SK-N-SH (cell line): ENCODE results near the gene TSHZ2. TPM values are rescaled to one million over a fixed set of nuclear protein-coding genes. Genes with fewer than 3 reads are reported as not detected.

Source experiments
- CTCF ChIA-PET: fragments of 300-600, 350-600 bp; formaldehyde crosslinking; extraction: SDS; loops from one replicate; lab custom pipeline; 2021; lab: Yijun Ruan, JAX
- POLR2A ChIA-PET: fragments of 350-600 bp; sonication (Branson Sonifier 250); formaldehyde crosslinking; extraction: SDS; loops from one replicate; lab custom pipeline; 2020; ENCODE audit warnings: antibody characterized with exemption, inconsistent platforms; lab: Yijun Ruan, JAX
- DNase-seq: peaks from one replicate; pipeline ENCODE4 v3.0.0; 2012
- H2AFZ ChIP-seq: fragments of 200-600 bp; sonication (generic); 2 replicates; pipeline ENCODE4 v1.8.1; 2016; ENCODE audit warnings: antibody characterized with exemption, mild to moderate bottlenecking, low read depth
- H3F3A ChIP-seq: fragments of 200-600 bp; sonication (generic); replicated peaks from 2 replicates; pipeline ENCODE3; 2016; ENCODE audit warnings: antibody characterized with exemption, mild to moderate bottlenecking; ENCODE audit not compliant: insufficient read depth
- H3K27ac ChIP-seq, 2 experiments: fragments of 200-500 bp in 1 of 2; fragments of 200-600 bp in 1 of 2; sonication (Bioruptor generic) in 1 of 2; sonication (generic), shearing (Covaris generic) in 1 of 2; 2 replicates each; pipeline versions ENCODE4 v1.5.1 to v1.6.1; 2014 to 2016; ENCODE audit warnings: low read depth in 2 of 2, inconsistent platforms in 1 of 2, low read length in 1 of 2, mild to moderate bottlenecking in 1 of 2, mixed read lengths in 1 of 2
- H3K27me3 ChIP-seq: fragments of 200-600 bp; sonication (generic), shearing (Covaris generic); 2 replicates; pipeline ENCODE4 v1.6.1; 2016; ENCODE audit warnings: mixed run types; ENCODE audit not compliant: insufficient read depth
- H3K36me3 ChIP-seq, 2 experiments: fragments of 200-500 bp in 1 of 2; fragments of 200-600 bp in 1 of 2; sonication (Bioruptor generic) in 1 of 2; sonication (generic) in 1 of 2; replicated peaks in 1 of 2; 2 replicates each; pipeline versions ENCODE3 to v1.5.1; 2014 to 2016; ENCODE audit warnings: low read length in 1 of 2, mild to moderate bottlenecking in 1 of 2; ENCODE audit not compliant: insufficient read depth in 2 of 2, control insufficient read depth in 1 of 2
- H3K4me1 ChIP-seq, 2 experiments: fragments of 200-500 bp in 1 of 2; fragments of 200-600 bp in 1 of 2; sonication (Bioruptor generic) in 1 of 2; sonication (generic), shearing (Covaris generic) in 1 of 2; 2 replicates each; pipeline versions ENCODE4 v1.5.1 to v1.6.1; 2014 to 2016; ENCODE audit warnings: low read depth in 1 of 2, low read length in 1 of 2, mixed run types in 1 of 2; ENCODE audit not compliant: insufficient read depth in 2 of 2, control insufficient read depth in 1 of 2
- H3K4me2 ChIP-seq: fragments of 200-600 bp; sonication (generic), shearing (Covaris generic); 2 replicates; pipeline ENCODE4 v1.6.1; 2017; ENCODE audit warnings: mixed run types
- H3K4me3 ChIP-seq, 2 experiments: fragments of 200-500 bp in 1 of 2; fragments of 200-600 bp in 1 of 2; sonication (Bioruptor generic) in 1 of 2; sonication (generic), shearing (Covaris generic) in 1 of 2; 2 replicates each; pipeline versions ENCODE4 v1.5.1 to v1.8.1; 2014 to 2016; ENCODE audit warnings: low read depth in 2 of 2, inconsistent platforms in 1 of 2, low read length in 1 of 2, mild to moderate bottlenecking in 1 of 2, mixed read lengths in 1 of 2, moderate library complexity in 1 of 2
- H3K79me2 ChIP-seq: fragments of 200-600 bp; sonication (generic); 2 replicates; pipeline ENCODE4 v1.8.1; 2017; ENCODE audit warnings: mild to moderate bottlenecking; ENCODE audit not compliant: insufficient read depth
- H3K9ac ChIP-seq: fragments of 200-600 bp; sonication (generic); 2 replicates; pipeline ENCODE4 v1.6.1; 2017; ENCODE audit warnings: mixed run types
- H3K9me2 ChIP-seq: fragments of 200-600 bp; sonication (generic); 2 replicates; pipeline ENCODE4 v1.6.1; 2017; ENCODE audit warnings: mixed run types
- H3K9me3 ChIP-seq: fragments of 200-600 bp; sonication (generic); 2 replicates; pipeline ENCODE4 v1.6.1; 2017; ENCODE audit warnings: mixed run types, mild to moderate bottlenecking, moderate library complexity
- H4K20me1 ChIP-seq: fragments of 200-600 bp; sonication (generic); 2 replicates; pipeline ENCODE4 v1.6.1; 2017; ENCODE audit warnings: mild to moderate bottlenecking, mixed run types; ENCODE audit not compliant: insufficient read depth
- EZH2phosphoT487 ChIP-seq: fragments of 200-600 bp; sonication (generic); IDR thresholded peaks from 2 replicates; pipeline ENCODE4 v1.6.1; 2017; ENCODE audit warnings: low read depth, mixed run types, mild to moderate bottlenecking, antibody characterized with exemption, moderate library complexity, borderline replicate concordance
- IRF3 ChIP-seq: fragments of 150-350 bp; IDR thresholded peaks from 2 replicates; pipeline ENCODE4 v1.6.1; 2016; ENCODE audit warnings: mild to moderate bottlenecking, low read depth, low read length
- JUND ChIP-seq: IDR thresholded peaks from 2 replicates; pipeline ENCODE4 v1.4.0; 2012
- RCOR1 ChIP-seq: fragments of 150-350 bp; IDR thresholded peaks from 2 replicates; pipeline ENCODE4 v1.6.1; 2017; ENCODE audit warnings: antibody characterized with exemption, low read length
- SMC3 ChIP-seq: IDR thresholded peaks from 2 replicates; pipeline ENCODE4 v1.6.1; 2012; ENCODE audit warnings: low read depth, low read length, improper control_type of control experiment
- YY1 ChIP-seq: IDR thresholded peaks from 2 replicates; pipeline ENCODE4 v1.4.0; 2012; ENCODE audit warnings: low read depth, mild to moderate bottlenecking
- WGBS: methylation state at CpG from one replicate; pipeline ENCODE4 v1.1.6; 2017; ENCODE audit warnings: low lambda C conversion rate; 5-methylcytosine and 5-hydroxymethylcytosine counted together
- polyA plus RNA-seq, 3 experiments: library from polyadenylated mRNA; depleted of rRNA; stranded (reverse); fragments of >200 nt; gene quantifications; 2 replicates each; pipeline ENCODE4 v1.2.3, GENCODE V29; 2012
- TF ChIP-seq, protein P1 (sequence below): IDR thresholded peaks from 2 replicates; pipeline ENCODE4 v1.4.0; 2012; ENCODE audit warnings: low read depth, borderline replicate concordance

The TSHZ2 gene
- polyA plus RNA-seq, 1 of the 3 experiments (the other 2 are of a cell fraction), result 0.13 TPM

DNA sequence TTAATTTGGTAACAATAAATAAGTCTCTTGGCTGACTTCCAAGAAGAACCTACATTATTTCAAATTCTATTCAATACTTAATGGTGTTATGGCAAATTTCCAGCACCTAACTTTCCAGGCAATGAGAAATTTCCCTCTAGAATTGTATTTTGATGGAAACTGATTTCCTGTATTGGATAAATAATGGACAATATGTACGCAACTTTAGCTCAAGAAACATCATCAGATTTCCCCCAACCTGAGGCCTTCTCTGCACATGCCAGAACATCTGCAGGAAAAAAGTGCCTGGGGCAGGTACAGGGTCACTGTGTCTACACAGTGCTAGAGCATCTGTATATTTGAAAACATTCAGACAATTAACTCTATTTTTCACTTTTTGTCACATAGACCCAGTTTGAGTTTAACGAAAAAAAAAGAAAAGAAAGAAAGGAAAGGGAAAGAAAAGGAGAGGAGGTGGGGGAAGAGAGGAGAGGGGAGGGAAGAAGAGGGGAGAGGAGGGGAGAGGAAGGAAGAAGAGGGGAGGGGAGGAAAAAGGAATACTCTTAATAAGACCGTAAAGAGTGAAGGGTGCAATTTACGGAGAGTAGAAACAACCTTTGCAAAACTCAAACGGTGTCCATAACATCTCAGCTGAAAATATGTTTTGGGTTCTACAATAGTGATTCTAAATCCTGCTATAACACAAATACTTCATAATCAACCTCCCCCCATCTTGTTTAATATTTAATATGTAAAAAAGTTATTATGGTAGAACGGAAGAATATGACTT, 130.0 kb downstream of the TSHZ2 start:
- Histone ChIP-seq H3K9me3 (no peaks in the 10 kb centered on the region), H4K20me1 (no peaks in the 10 kb centered on the region), H3K9me2 (no peaks in the 10 kb centered on the region), H3K9ac (no peak overlapping the region), H3F3A (no peaks in the 10 kb centered on the region), H3K27ac (no peak overlapping the region), H3K4me3 (no peak overlapping the region), H3K36me3 (no peaks in the 10 kb centered on the region), H3K27me3 (no peaks in the 10 kb centered on the region), H2AFZ (no peak overlapping the region), H3K4me2 (no peak overlapping the region), H3K4me1 (peaks cover 0 to 19% of the 10 kb centered on the region in 2 experiments; a peak in 3 of 4 replicates), H3K79me2 (no peaks in the 10 kb centered on the region)
- TF ChIP-seq YY1 (no peak), EZH2phosphoT487 (no peak), IRF3 (no peak), SMC3 (no peak)
- ChIA-PET POLR2A (no interaction called here), CTCF (interaction anchor here (0.7 kb wide), 1 partner anchor 801 kb away, joined by 5 read pairs; no protein-coding TSS in a partner anchor)
- 71% methylated on average over 6 of the region's 6 CpGs for whole genome bisulfite sequencing
- DNase-seq, result no peak

- Histone ChIP-seq H3K79me2 (no peaks in the 10 kb centered on the region), H3F3A (no peaks in the 10 kb centered on the region), H3K27ac (no peak overlapping the region), H3K27me3 (no peaks in the 10 kb centered on the region), H4K20me1 (no peaks in the 10 kb centered on the region), H3K9me3 (no peaks in the 10 kb centered on the region), H3K9me2 (no peaks in the 10 kb centered on the region), H3K36me3 (no peaks in the 10 kb centered on the region), H3K9ac (no peak overlapping the region), H3K4me1 (peaks cover 0 to 13% of the 10 kb centered on the region in 2 experiments; a peak in 3 of 4 replicates), H3K4me2 (no peak overlapping the region), H3K4me3 (no peak overlapping the region), H2AFZ (no peak overlapping the region)
- POLR2A ChIA-PET, result no interaction called here
- TF ChIP-seq RCOR1 (no peak), SMC3 (no peak), IRF3 (no peak), JUND (no peak)
- TF ChIP-seq, protein P1, sequence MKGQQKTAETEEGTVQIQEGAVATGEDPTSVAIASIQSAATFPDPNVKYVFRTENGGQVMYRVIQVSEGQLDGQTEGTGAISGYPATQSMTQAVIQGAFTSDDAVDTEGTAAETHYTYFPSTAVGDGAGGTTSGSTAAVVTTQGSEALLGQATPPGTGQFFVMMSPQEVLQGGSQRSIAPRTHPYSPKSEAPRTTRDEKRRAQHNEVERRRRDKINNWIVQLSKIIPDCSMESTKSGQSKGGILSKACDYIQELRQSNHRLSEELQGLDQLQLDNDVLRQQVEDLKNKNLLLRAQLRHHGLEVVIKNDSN, result no peak
- DNase-seq, result no peak
- CTCF ChIA-PET, result no interaction called here
- 59% methylated on average over 1 of the region's 1 CpG for WGBS
These were observed 131.0 kb downstream of the TSHZ2 start for GRCh38 chr20:53103124-53103523.
